ENCODE results near the gene TLL1.

TLL1 gene

GRCh38 chr4:165966833-165967232 is 93.8 kb downstream of the TLL1 start:
- Histone ChIP-seq H3K27ac (ENCODE audit: insufficient read depth, low read length, poor library complexity, severe bottlenecking) (no peak overlapping the region), H3K36me3 (ENCODE audit: control insufficient read depth, insufficient read depth, low read length) (no peaks in the 10 kb centered on the region), H3K9me3 (ENCODE audit: control insufficient read depth, low read length) (no peaks in the 10 kb centered on the region), H3K4me1 (ENCODE audit: control insufficient read depth, insufficient read depth, low read length, poor library complexity, severe bottlenecking) (no peaks in the 10 kb centered on the region), H3K4me3 (ENCODE audit: insufficient read depth, low read depth, low read length, poor library complexity, severe bottlenecking) (no peak overlapping the region), H3K27me3 (replicated peaks; ENCODE audit: control insufficient read depth, insufficient read depth, low read length, poor library complexity, severe bottlenecking) (no peaks in the 10 kb centered on the region)
- no peak for DNase-seq

GRCh38 chr4:165967486-165967885 is 94.4 kb downstream of the TLL1 start:
- Histone ChIP-seq H3K27me3 (replicated peaks; ENCODE audit: control insufficient read depth, insufficient read depth, low read length, poor library complexity, severe bottlenecking) (no peaks in the 10 kb centered on the region), H3K9me3 (ENCODE audit: control insufficient read depth, low read length) (no peaks in the 10 kb centered on the region), H3K36me3 (ENCODE audit: control insufficient read depth, insufficient read depth, low read length) (no peaks in the 10 kb centered on the region), H3K4me3 (ENCODE audit: insufficient read depth, low read depth, low read length, poor library complexity, severe bottlenecking) (no peak overlapping the region), H3K4me1 (ENCODE audit: control insufficient read depth, insufficient read depth, low read length, poor library complexity, severe bottlenecking) (no peaks in the 10 kb centered on the region), H3K27ac (ENCODE audit: insufficient read depth, low read length, poor library complexity, severe bottlenecking) (no peak overlapping the region)
- no peak for DNase-seq

DNA sequence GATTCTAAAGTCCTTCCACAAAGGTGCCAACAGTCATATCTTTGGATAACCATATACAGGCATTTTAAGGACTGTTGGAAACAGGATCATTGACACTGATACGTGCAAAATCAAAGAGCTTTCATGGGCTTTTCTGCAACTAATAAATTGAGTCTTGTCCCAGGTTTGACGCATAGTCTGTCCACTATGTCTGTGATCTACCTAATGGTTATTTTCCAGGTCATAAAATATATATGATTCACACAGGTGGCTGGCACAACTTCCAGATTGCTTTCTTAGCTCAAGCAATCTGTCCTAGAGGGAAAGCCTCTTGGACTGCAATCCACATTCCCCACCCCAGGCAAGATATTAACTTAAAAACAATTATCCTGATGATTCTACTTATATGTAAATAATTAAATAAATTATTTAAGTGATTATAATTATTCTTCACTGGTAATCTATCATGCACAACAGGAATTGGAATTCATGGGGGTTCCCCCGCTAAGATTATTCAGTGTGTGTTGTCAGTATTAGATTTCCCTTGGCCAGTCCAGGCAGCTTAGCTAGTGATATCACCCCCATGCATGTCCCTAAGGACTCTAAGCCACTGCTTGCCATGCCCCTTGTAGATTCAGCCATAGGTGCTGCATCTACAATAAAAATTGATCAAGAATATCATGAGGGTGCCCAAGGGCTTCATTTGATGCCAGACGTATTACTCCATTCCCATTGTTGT is 97.8 kb downstream of the TLL1 start:
- no peaks in the 10 kb centered on the region for H3K27me3 ChIP-seq (replicated peaks; ENCODE audit: control insufficient read depth, insufficient read depth, low read length, poor library complexity, severe bottlenecking)
- no peak overlapping the region for H3K4me3 ChIP-seq (ENCODE audit: insufficient read depth, low read depth, low read length, poor library complexity, severe bottlenecking)
- H3K9me3 ChIP-seq (ENCODE audit: control insufficient read depth, low read length): no peaks in the 10 kb centered on the region
- H3K4me1 ChIP-seq (ENCODE audit: control insufficient read depth, insufficient read depth, low read length, poor library complexity, severe bottlenecking): no peaks in the 10 kb centered on the region
- H3K36me3 ChIP-seq (ENCODE audit: control insufficient read depth, insufficient read depth, low read length): no peaks in the 10 kb centered on the region
- no peak overlapping the region for H3K27ac ChIP-seq (ENCODE audit: insufficient read depth, low read length, poor library complexity, severe bottlenecking)
- DNase-seq: no peak

- no peaks in the 10 kb centered on the region for H3K27me3 ChIP-seq (replicated peaks; ENCODE audit: control insufficient read depth, insufficient read depth, low read length, poor library complexity, severe bottlenecking)
- no peak overlapping the region for H3K4me3 ChIP-seq (ENCODE audit: insufficient read depth, low read depth, low read length, poor library complexity, severe bottlenecking)
- H3K27ac ChIP-seq (ENCODE audit: insufficient read depth, low read length, poor library complexity, severe bottlenecking): no peak overlapping the region
- DNase-seq: no peak
- no peaks in the 10 kb centered on the region for H3K9me3 ChIP-seq (ENCODE audit: control insufficient read depth, low read length)
- no peaks in the 10 kb centered on the region for H3K36me3 ChIP-seq (ENCODE audit: control insufficient read depth, insufficient read depth, low read length)
- no peaks in the 10 kb centered on the region for H3K4me1 ChIP-seq (ENCODE audit: control insufficient read depth, insufficient read depth, low read length, poor library complexity, severe bottlenecking)
Measured at GRCh38 chr4:165971446-165971845, 98.4 kb downstream of the TLL1 start.

GRCh38 chr4:165971933-165972332 is 98.9 kb downstream of the TLL1 start:
- Histone ChIP-seq H3K9me3 (ENCODE audit: control insufficient read depth, low read length) (no peaks in the 10 kb centered on the region), H3K27me3 (replicated peaks; ENCODE audit: control insufficient read depth, insufficient read depth, low read length, poor library complexity, severe bottlenecking) (no peaks in the 10 kb centered on the region), H3K4me3 (ENCODE audit: insufficient read depth, low read depth, low read length, poor library complexity, severe bottlenecking) (no peak overlapping the region), H3K27ac (ENCODE audit: insufficient read depth, low read length, poor library complexity, severe bottlenecking) (no peak overlapping the region), H3K4me1 (ENCODE audit: control insufficient read depth, insufficient read depth, low read length, poor library complexity, severe bottlenecking) (no peaks in the 10 kb centered on the region), H3K36me3 (ENCODE audit: control insufficient read depth, insufficient read depth, low read length) (no peaks in the 10 kb centered on the region)
- DNase-seq: no peak

DNA sequence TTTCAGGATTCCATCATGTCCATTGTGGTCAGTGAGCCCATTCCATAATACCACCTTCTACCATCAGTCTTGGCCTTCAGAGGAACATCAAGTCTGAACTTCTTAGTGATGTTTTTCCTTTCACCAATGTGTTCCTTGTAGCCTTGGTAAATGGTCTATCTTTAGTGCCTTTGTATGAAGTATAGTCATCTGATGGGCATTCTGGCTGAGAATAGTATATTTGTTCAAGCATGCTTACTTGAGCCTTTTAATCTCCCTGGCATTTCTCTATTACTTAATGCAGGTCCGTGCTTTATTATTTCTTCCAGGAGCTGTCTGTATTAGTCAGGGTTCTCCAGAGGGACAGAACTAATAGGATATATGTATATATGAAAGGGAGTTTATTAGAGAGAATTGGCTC is 99.7 kb downstream of the TLL1 start:
- DNase-seq: no peak
- H3K36me3 ChIP-seq (ENCODE audit: control insufficient read depth, insufficient read depth, low read length): no peaks in the 10 kb centered on the region
- H3K27ac ChIP-seq (ENCODE audit: insufficient read depth, low read length, poor library complexity, severe bottlenecking): no peak overlapping the region

DNA sequence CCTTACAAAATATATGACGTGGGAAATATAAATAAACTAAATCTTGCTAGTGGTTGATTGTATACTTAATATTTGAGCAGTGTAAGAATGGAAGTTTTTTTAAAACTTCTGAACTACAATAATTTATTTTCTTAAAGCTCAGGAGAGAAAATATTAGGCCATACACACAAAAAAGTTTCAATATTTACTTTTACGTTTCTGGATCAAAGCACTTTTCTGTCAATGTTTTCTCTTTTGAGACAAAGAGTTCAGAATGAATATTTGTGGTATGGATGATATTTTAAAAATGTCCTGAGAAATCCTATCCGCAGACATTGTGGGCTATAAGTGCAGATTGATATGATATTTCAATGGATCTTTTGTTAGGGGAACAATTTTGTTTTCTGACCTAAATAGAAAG is 109.9 kb downstream of the TLL1 start:
- no peaks in the 10 kb centered on the region for H3K9me3 ChIP-seq (ENCODE audit: control insufficient read depth, low read length)
- no peaks in the 10 kb centered on the region for H3K4me1 ChIP-seq (ENCODE audit: control insufficient read depth, insufficient read depth, low read length, poor library complexity, severe bottlenecking)
- no peaks in the 10 kb centered on the region for H3K36me3 ChIP-seq (ENCODE audit: control insufficient read depth, insufficient read depth, low read length)
- no peak for DNase-seq
- H3K27ac ChIP-seq (ENCODE audit: insufficient read depth, low read length, poor library complexity, severe bottlenecking): no peak overlapping the region
- H3K4me3 ChIP-seq (ENCODE audit: insufficient read depth, low read depth, low read length, poor library complexity, severe bottlenecking): no peak overlapping the region
- H3K27me3 ChIP-seq (replicated peaks; ENCODE audit: control insufficient read depth, insufficient read depth, low read length, poor library complexity, severe bottlenecking): no peaks in the 10 kb centered on the region

More for the DNA sequence above, 99.7 kb downstream of the TLL1 start:
- Histone ChIP-seq H3K4me1 (ENCODE audit: control insufficient read depth, insufficient read depth, low read length, poor library complexity, severe bottlenecking) (no peaks in the 10 kb centered on the region), H3K4me3 (ENCODE audit: insufficient read depth, low read depth, low read length, poor library complexity, severe bottlenecking) (no peak overlapping the region), H3K9me3 (ENCODE audit: control insufficient read depth, low read length) (no peaks in the 10 kb centered on the region), H3K27me3 (replicated peaks; ENCODE audit: control insufficient read depth, insufficient read depth, low read length, poor library complexity, severe bottlenecking) (no peaks in the 10 kb centered on the region)

DNA sequence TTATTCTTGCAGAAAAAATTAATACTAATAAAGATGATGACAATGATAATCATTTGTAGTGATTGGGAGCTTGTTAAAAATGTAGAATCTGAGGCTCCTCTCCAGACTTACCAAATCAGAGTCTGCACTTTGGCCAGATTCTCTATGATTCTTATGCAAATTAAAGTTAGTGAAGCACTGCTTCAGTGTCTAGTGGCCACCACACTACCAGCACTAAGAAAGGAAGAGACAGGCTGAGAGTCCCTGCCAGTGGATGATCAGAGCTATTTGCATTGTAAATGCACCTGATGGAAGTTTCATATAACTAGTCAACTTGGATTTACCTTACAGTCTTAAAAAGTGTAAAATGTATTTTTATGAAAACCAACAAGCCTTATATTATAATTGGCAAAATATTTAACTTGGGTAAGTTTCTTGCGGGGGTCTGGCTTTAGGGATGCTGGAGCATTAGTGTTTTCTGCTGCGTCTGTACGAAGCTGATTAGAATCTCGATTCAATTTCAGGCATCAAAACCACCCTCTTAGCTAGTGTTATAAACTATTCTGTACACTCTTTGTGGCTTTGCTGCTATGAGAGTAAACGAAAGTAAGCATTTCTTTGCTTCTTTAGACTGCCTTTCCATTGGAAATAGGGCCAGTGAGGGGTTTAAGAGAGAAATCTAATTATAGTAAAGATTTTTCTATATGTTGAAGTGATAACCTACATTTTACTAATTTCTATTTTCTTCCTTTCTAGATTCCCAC is 114.1 kb downstream of the TLL1 start:
- Histone ChIP-seq H3K27ac (ENCODE audit: insufficient read depth, low read length, poor library complexity, severe bottlenecking) (no peak overlapping the region), H3K36me3 (ENCODE audit: control insufficient read depth, insufficient read depth, low read length) (no peaks in the 10 kb centered on the region), H3K4me1 (ENCODE audit: control insufficient read depth, insufficient read depth, low read length, poor library complexity, severe bottlenecking) (no peaks in the 10 kb centered on the region), H3K9me3 (ENCODE audit: control insufficient read depth, low read length) (no peaks in the 10 kb centered on the region), H3K4me3 (ENCODE audit: insufficient read depth, low read depth, low read length, poor library complexity, severe bottlenecking) (no peak overlapping the region), H3K27me3 (replicated peaks; ENCODE audit: control insufficient read depth, insufficient read depth, low read length, poor library complexity, severe bottlenecking) (no peaks in the 10 kb centered on the region)
- DNase-seq: no peak

- H3K9me3 ChIP-seq (ENCODE audit: control insufficient read depth, low read length): no peaks in the 10 kb centered on the region
- DNase-seq: no peak
- H3K4me3 ChIP-seq (ENCODE audit: insufficient read depth, low read depth, low read length, poor library complexity, severe bottlenecking): no peak overlapping the region
- H3K36me3 ChIP-seq (ENCODE audit: control insufficient read depth, insufficient read depth, low read length): no peaks in the 10 kb centered on the region
- no peaks in the 10 kb centered on the region for H3K27me3 ChIP-seq (replicated peaks; ENCODE audit: control insufficient read depth, insufficient read depth, low read length, poor library complexity, severe bottlenecking)
- H3K4me1 ChIP-seq (ENCODE audit: control insufficient read depth, insufficient read depth, low read length, poor library complexity, severe bottlenecking): no peaks in the 10 kb centered on the region
- H3K27ac ChIP-seq (ENCODE audit: insufficient read depth, low read length, poor library complexity, severe bottlenecking): no peak overlapping the region
Measured at GRCh38 chr4:165991325-165992180, 118.5 kb downstream of the TLL1 start.

GRCh38 chr4:165992283-165992682 is 119.2 kb downstream of the TLL1 start:
- DNase-seq: no peak
- H3K27ac ChIP-seq (ENCODE audit: insufficient read depth, low read length, poor library complexity, severe bottlenecking): no peak overlapping the region
- H3K36me3 ChIP-seq (ENCODE audit: control insufficient read depth, insufficient read depth, low read length): no peaks in the 10 kb centered on the region
- no peaks in the 10 kb centered on the region for H3K4me1 ChIP-seq (ENCODE audit: control insufficient read depth, insufficient read depth, low read length, poor library complexity, severe bottlenecking)
- H3K27me3 ChIP-seq (replicated peaks; ENCODE audit: control insufficient read depth, insufficient read depth, low read length, poor library complexity, severe bottlenecking): no peaks in the 10 kb centered on the region
- no peaks in the 10 kb centered on the region for H3K9me3 ChIP-seq (ENCODE audit: control insufficient read depth, low read length)
- no peak overlapping the region for H3K4me3 ChIP-seq (ENCODE audit: insufficient read depth, low read depth, low read length, poor library complexity, severe bottlenecking)

Measured in effector memory CD4-positive, alpha-beta T cell (primary cell).